GM12872 (cell line): ENCODE results near the gene PLIN4.

Experiments
- TF ChIP-seq, protein P1 (sequence below): IDR thresholded peaks from 3 replicates; pipeline ENCODE4 v1.5.1; 2011; ENCODE audit warnings: low read depth, mild to moderate bottlenecking, low read length, moderate library complexity; ENCODE audit not compliant: insufficient read depth

The PLIN4 gene

DNA sequence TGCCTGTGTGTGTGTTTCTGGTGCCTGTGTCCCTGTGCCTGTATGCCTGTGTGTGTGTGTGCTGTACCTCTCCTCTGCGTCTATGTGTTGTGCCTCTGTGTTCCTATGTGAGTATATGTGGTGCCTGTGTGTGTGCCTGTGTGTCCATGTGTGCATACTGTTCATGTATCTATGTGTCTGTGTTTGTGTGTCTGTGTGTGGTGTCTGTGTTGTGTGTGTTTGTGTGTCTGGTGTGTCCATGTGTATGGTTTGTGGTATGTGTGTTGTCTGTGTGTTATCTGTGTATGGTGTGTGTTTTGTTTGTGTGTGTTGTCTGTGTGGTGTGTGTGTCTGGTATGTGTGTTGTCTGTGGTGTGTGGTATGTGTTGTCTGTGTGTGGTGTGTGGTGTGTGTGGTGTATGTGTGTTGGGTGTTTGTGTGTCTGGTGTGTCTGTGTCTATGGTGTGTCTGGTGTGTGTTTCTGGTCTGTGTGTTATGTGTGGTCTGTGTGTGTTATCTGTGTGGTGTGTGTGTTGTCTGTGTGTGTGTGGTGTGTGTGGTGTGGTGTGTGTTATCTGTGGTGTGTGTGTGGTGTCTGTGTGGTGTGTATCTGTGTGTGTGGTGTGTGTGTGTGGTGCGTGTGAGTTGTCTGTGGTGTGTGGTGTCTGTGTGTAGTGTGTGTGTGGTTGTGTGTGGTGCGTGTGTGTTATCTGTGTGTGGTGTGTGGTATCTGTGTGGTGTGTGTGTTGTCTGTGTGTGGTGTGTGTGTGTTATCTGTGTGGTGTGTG lies 25.8 kb downstream of the PLIN4 start:
- TF ChIP-seq, protein P1, sequence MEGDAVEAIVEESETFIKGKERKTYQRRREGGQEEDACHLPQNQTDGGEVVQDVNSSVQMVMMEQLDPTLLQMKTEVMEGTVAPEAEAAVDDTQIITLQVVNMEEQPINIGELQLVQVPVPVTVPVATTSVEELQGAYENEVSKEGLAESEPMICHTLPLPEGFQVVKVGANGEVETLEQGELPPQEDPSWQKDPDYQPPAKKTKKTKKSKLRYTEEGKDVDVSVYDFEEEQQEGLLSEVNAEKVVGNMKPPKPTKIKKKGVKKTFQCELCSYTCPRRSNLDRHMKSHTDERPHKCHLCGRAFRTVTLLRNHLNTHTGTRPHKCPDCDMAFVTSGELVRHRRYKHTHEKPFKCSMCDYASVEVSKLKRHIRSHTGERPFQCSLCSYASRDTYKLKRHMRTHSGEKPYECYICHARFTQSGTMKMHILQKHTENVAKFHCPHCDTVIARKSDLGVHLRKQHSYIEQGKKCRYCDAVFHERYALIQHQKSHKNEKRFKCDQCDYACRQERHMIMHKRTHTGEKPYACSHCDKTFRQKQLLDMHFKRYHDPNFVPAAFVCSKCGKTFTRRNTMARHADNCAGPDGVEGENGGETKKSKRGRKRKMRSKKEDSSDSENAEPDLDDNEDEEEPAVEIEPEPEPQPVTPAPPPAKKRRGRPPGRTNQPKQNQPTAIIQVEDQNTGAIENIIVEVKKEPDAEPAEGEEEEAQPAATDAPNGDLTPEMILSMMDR: no peak

- TF ChIP-seq, protein P1: no peak
Observed at GRCh38 chr19:4491446-4491845, 26.8 kb downstream of the PLIN4 start.

DNA sequence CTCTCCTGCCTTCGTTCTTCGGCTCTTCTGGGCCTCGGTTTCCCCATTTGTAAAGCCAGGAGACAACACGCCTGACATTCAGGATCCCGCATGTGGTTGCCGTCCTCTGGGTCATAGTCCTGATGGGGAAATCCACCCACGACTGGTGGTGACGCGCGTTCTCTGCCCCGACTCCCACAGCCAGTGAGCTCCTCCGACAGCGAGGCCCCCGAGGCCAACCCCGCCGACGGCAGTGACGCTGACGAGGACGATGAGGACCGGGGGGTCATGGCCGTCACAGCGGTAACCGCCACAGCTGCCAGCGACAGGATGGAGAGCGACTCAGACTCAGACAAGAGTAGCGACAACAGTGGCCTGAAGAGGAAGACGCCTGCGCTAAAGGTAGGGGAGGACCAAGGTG lies 29.8 kb downstream of the PLIN4 start:
- TF ChIP-seq, protein P1: no peak

GRCh38 chr19:4487572-4487971 lies 30.7 kb downstream of the PLIN4 start:
- TF ChIP-seq, protein P1: no peak

DNA sequence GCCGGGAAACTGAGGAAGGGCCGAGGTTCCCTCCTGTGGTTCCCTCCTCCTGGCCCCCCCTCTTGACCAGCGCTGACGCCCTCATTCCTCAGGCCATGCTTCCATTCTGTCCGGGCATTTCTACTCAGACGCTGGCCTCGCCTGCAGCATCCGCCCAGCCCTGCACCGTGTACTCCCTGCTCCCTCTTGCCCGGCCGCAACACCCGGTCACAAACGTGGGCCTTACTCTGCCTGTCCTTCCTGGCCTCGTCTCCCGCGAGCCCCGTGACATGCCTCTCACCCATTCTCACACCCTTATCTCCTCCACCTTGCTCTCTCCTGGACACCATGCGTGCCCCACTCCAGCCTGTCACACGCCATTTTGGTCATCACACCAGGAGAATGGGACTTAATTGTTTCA lies 34.9 kb downstream of the PLIN4 start:
- TF ChIP-seq, protein P1: no peak

DNA sequence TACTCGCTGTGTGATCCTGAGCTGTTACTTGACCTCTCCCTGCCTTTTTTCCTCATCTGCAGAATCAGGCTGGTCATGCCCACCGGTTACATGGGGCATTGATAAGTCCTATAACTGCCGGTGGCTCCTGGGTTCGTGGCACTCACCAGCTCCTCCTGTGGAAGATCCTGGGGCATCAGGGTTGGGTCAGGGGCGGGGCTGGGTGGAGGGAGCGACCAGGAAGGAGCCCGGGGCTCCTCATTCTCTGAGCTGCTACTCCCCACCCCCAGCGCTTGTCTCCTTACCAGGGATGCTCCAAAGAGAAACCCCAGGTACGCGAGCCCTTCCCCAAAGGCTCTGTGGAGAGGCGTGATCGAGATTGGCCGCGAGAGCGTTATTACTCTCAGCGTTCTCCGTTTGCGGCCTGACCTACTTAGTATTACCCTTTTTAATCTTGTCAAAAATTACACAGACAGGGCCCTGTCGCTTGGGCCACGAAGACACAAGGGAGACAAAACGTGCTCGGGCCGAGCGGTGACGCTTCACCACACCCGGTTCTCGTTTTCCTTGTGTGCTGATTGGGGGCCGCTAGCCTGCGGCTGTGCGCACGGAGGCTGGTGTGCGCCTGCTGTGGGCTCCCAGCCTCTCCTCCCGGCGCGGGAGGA lies 35.4 kb downstream of the PLIN4 start:
- TF ChIP-seq, protein P1: no peak

DNA sequence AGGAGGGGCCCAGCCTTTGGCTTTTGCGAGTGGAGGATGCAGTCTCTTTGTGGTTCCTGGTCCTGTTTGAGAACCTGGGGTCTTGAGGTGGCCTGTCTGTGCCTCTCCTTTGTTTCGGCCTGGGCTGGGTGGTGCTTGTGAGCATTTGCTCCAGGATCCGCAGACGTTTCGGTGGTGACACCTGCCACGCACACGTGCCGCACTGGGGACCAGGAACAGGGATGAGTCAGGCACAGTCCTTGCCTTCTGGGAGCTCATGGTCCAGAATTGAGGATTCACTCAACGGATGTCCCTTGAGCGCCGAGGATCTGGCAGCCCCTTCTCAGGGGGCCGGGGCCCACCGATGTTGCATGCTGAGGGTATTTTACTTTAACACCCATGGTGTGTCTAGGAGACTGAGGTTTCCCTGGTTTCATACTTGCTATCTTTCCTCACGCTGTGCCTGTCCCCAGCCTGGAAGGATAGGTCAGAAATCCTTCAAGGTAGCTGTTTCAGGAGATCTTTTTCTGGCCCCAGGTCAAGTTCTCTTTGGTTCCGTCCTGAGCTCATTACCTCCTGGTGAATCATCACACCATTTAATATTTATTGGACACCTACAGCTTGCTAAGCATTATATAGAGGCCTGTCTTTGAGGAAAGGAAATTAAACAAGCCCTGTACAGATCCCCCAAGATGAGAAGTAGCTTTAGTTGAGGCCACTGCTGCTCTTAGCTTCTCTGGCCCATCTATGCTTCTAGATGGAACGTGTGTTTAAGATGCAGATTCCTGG lies 41.1 kb downstream of the PLIN4 start:
- TF ChIP-seq, protein P1: no peak
